AG04449 (cell line): ENCODE data around the gene SLITRK3.
"Not testable (repeated sequence)": the region's sequence is repeated elsewhere in the genome, so short reads cannot be mapped to it uniquely, and the experiment has no call there.

Experiments
- CTCF ChIA-PET: fragments of 350-600 bp; formaldehyde crosslinking; extraction: SDS; loops from one replicate; lab custom pipeline; 2021; ENCODE audit warnings: antibody characterized with exemption; lab: Yijun Ruan, JAX
- POLR2A ChIA-PET: fragments of 400-600, 350-600 bp; formaldehyde crosslinking; extraction: SDS; loops from one replicate; lab custom pipeline; 2020; ENCODE audit warnings: antibody characterized with exemption, inconsistent platforms; lab: Yijun Ruan, JAX
- DNase-seq: peaks from one replicate; pipeline ENCODE4 v3.0.0-alpha.2; 2010; ENCODE audit warnings: low read depth, low spot score
- H3K4me3 ChIP-seq: 2 replicates; pipeline ENCODE4 v1.5.1; 2011; ENCODE audit warnings: low read depth, mild to moderate bottlenecking, control low read depth, low read length
- CTCF ChIP-seq: IDR thresholded peaks from one replicate; pipeline ENCODE4 v1.5.1; 2011; ENCODE audit warnings: mild to moderate bottlenecking, moderate library complexity, low read length, control low read depth, inconsistent platforms; ENCODE audit not compliant: insufficient read depth; ENCODE audit errors: missing control alignments

SLITRK3 gene

DNA sequence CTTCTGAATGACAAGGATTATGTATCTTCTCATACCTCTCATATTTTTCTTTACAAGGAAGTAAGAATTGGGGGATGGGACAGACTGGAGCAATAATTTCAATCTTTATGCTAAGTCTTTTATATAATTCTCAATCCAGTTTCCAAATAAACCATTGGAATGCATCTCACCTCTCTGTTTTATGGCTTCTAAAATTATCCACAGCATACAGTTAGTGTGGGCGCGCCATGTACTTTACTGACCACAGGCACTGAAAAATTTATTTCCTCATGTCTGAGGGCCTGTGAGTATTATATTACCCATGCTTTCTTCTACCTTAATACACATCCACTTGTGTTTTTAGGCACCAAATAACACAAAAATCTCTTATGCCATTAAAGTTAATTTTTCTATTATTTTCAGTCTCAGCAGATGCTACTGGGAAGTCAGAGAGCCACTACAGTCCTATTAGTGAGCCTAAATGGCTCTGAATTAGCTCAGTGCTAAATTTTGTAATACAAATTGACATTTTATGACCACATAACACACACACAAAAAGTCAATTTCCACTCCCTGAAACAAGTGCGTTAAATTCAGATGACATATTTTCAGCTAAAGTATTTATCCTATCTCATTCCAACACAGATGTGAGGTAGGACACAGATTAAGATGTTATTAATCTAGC, 39.3 kb downstream of the SLITRK3 start:
- ChIA-PET POLR2A (no interaction called here), CTCF (no interaction called here)
- no peak overlapping the region for H3K4me3 ChIP-seq
- no peak for DNase-seq
- no peak for TF ChIP-seq CTCF

DNA sequence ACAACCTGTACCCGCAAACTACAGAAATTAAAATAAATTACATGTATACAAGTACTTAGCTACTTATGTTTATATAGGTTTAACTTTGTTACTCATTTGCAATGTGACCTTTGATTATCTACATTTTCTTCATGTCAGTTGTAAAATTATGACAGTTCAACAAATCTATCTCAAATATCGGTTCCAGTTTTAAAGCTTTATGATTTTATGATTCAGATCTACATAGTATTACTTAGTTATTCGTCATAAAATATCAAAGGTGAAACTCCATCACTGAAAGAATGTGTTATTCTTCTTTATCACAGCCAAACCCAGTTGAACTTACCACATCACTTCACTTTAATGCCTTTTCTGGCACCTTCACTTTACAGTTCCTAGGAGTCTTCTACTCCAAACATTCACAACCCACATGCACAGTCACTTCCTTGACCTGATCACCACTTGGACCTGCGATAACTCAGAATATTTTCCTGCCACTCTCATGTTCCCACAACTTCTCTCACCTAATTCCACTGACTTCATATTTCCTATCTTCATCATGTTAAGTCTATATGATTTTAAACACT, 47.2 kb downstream of the SLITRK3 start:
- no peak overlapping the region for H3K4me3 ChIP-seq
- no peak for DNase-seq
- TF ChIP-seq CTCF, result no peak
- ChIA-PET CTCF (no interaction called here), POLR2A (no interaction called here)

GRCh38 chr3:165144271-165144670, 51.9 kb downstream of the SLITRK3 start:
- DNase-seq, result no peak
- no peak for TF ChIP-seq CTCF
- ChIA-PET CTCF (no interaction called here), POLR2A (no interaction called here)
- no peak overlapping the region for H3K4me3 ChIP-seq

- POLR2A ChIA-PET, CTCF ChIA-PET, DNase-seq, H3K4me3 ChIP-seq: not testable (repeated sequence)
Observed at GRCh38 chr3:165139918-165140317, 56.3 kb downstream of the SLITRK3 start.
